Nephron (organoid): Measurements from ENCODE around the gene CHIT1.

ENCODE experiments used
- H3K27ac Mint-ChIP-seq, 3 experiments: 2 replicates each; pipeline ENCODE4 v1.8.0; 2020; ENCODE audit warnings: mixed read lengths in 3 of 3, mild to moderate bottlenecking in 2 of 3, moderate library complexity in 1 of 3
- H3K27me3 Mint-ChIP-seq: 2 replicates; pipeline ENCODE4 v1.8.0; 2021; ENCODE audit warnings: low read depth, mild to moderate bottlenecking, moderate library complexity, mixed read lengths
- H3K36me3 Mint-ChIP-seq: 2 replicates; pipeline ENCODE4 v1.8.0; 2020; ENCODE audit warnings: low read depth, mixed read lengths
- H3K4me1 Mint-ChIP-seq: 2 replicates; pipeline ENCODE4 v1.8.0; 2020; ENCODE audit warnings: mixed read lengths
- H3K4me3 Mint-ChIP-seq, 3 experiments: 2 replicates each; pipeline ENCODE4 v1.8.0; 2020; ENCODE audit warnings: mild to moderate bottlenecking in 3 of 3, mixed read lengths in 3 of 3, moderate library complexity in 2 of 3
- H3K9me3 Mint-ChIP-seq: 2 replicates; pipeline ENCODE4 v1.8.0; 2020; ENCODE audit warnings: mixed read lengths
- CTCF ChIP-seq, 3 experiments: fragments of 200-600 bp; sonication (generic); IDR thresholded peaks; one replicate each; pipeline ENCODE4 v1.5.0; 2021; ENCODE audit warnings: antibody characterized with exemption in 3 of 3; ENCODE audit not compliant: unreplicated experiment in 3 of 3

CHIT1 gene

DNA sequence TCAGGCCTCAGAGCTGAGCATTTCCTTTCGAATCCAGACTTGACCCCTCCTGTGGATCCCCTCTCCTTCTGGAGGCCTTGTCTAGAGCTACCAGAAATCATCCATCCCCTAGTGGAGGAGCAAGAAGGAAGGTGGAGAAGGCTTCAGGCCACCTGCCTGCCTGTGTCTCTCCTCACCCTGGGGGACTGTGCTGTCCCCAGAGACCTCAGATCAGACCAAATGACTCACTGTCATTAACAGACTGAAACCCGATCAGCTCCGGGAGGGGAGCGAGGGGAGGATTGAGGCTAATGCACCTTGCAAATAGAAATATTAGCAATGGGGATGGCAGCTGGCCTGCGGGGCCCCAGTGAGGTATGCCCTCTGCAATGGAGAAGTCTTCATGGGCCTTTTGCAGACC, 55.9 kb downstream of the CHIT1 start:
- Mint-ChIP-seq H3K4me3 (peak overlapping the region; percentile 37 to 94 (median 78)), H3K27ac (peak overlapping the region; percentile 35 to 70 (median 64)), H3K4me1 (peaks cover 50% of the 10 kb centered on the region), H3K9me3 (no peaks in the 10 kb centered on the region), H3K27me3 (peaks cover 11% of the 10 kb centered on the region), H3K36me3 (no peaks in the 10 kb centered on the region)
- TF ChIP-seq CTCF (IDR thresholded peaks at IDR 0.05; ENCODE audit: unreplicated experiment in 3 of 3): no peak

- peak overlapping the region in 2 of 3 experiments; percentile 78 to 94 for H3K4me3 Mint-ChIP-seq
- peaks cover 11% of the 10 kb centered on the region for H3K27me3 Mint-ChIP-seq
- peak overlapping the region in 2 of 3 experiments; percentile 58 to 70 for H3K27ac Mint-ChIP-seq
- TF ChIP-seq CTCF (IDR thresholded peaks at IDR 0.05; ENCODE audit: unreplicated experiment in 3 of 3): no peak
- H3K4me1 Mint-ChIP-seq: peaks cover 46% of the 10 kb centered on the region
- H3K36me3 Mint-ChIP-seq: no peaks in the 10 kb centered on the region
- no peaks in the 10 kb centered on the region for H3K9me3 Mint-ChIP-seq
These were observed 56.4 kb downstream of the CHIT1 start for GRCh38 chr1:203173011-203173555.

GRCh38 chr1:203172184-203173010, 57.1 kb downstream of the CHIT1 start:
- Mint-ChIP-seq H3K27ac (peak overlapping the region; percentile 53 to 72 (median 58)), H3K27me3 (peaks cover 11% of the 10 kb centered on the region), H3K4me3 (peak overlapping the region in 2 of 3 experiments; percentile 78 to 94), H3K36me3 (no peaks in the 10 kb centered on the region), H3K9me3 (no peaks in the 10 kb centered on the region), H3K4me1 (peaks cover 39% of the 10 kb centered on the region)
- peak; percentile 57 to 65 (median 63) for TF ChIP-seq CTCF (IDR thresholded peaks at IDR 0.05; ENCODE audit: unreplicated experiment in 3 of 3)

DNA sequence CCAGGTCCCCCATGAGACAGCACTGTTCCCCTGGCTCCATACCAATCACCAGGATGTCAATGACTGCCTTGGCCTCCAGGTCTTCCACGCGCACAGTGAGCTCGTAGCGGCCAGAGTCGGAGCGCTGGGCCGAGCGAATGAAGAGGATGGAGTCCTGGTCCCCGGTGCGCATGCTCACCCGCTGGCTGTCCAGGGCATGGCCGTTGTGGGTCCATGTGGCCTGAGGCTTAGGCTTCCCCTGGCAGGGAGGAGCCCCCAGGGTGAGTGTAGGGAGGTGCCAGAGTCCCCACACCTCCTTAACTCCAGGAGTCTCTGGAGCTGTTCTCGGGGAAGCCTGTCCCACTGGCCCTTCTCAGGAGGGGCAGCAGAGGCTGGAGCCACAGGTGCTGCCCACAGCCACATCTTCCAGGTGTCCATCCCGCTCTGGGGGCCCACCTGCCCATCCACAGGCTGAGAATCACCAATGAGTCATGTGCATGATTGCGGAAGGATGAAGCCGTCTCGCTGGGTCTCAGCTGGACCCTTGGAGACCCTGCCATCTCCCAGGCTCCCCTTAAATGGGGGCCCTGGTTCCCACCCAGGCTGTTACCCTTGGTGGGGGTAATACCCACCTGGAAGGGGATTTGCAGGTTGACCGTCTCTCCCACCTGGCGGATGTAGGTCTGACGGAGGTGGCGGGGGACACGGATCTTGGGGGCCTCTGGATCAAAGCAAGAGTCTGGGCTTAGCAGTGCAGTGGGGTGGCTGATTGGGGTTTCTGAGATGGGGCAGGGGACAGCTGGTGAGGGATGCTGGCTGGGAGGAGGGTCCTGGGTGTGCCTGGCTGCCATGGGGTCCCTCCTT, 57.9 kb downstream of the CHIT1 start:
- Mint-ChIP-seq H3K4me1 (peaks cover 30% of the 10 kb centered on the region), H3K36me3 (no peaks in the 10 kb centered on the region), H3K27ac (peak overlapping the region in 1 of 3 experiments; percentile 72), H3K4me3 (peak overlapping the region in 2 of 3 experiments; percentile 78 to 94), H3K27me3 (peaks cover 14% of the 10 kb centered on the region), H3K9me3 (no peaks in the 10 kb centered on the region)
- no peak for TF ChIP-seq CTCF (IDR thresholded peaks at IDR 0.05; ENCODE audit: unreplicated experiment in 3 of 3)

DNA sequence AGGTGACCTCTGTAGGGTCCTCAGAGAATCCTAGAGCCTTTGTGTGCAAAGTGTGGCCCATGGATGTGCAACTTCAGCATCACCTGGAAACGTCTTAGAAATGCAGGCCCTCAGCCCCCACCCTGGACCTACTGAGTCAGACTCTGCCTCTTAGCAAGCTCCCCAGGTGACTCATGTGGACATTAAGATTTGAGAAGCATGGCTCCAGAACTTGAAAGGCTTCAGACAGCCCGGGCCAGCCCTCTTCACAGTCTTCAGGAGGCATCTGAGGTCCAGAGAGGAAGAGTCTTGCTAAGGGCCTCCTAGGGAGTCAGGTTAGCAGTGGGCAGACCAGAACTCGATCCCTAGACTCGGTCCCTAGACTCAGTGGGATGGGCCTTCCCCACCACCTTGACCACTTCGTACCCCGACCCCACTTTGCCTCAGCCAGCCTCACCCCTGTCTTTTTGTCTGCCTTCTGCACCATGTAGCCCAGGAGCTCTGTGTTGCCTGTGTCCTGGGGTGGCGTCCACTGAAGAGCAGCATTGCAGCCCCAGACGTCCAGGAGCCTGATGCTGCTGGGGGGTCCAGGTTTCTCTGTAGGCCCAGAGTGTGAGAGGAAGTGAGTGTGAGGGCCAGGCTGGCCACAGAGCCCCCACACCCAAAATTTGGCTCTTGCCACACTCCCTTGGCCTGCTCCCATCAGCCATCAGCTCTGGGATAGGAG, 58.7 kb downstream of the CHIT1 start:
- Mint-ChIP-seq H3K4me1 (peaks cover 23% of the 10 kb centered on the region), H3K36me3 (no peaks in the 10 kb centered on the region), H3K27me3 (peaks cover 18% of the 10 kb centered on the region), H3K9me3 (no peaks in the 10 kb centered on the region), H3K27ac (no peak overlapping the region), H3K4me3 (peak overlapping the region in 2 of 3 experiments; percentile 38 to 94)
- no peak for TF ChIP-seq CTCF (IDR thresholded peaks at IDR 0.05; ENCODE audit: unreplicated experiment in 3 of 3)
